CD4-positive, CD25-positive, alpha-beta regulatory T cell (primary cell): ENCODE data around the gene LRSAM1. TPM values are rescaled to one million over a fixed set of nuclear protein-coding genes. Genes with fewer than 3 reads are reported as not detected.
A peak's percentile ranks its signal among the peaks of the same experiment; 100 is the strongest.

ENCODE experiments used
- ATAC-seq, 2 donors: fragments of 150-1000 bp; cut with Tn5 transposase; one replicate each; pipeline ENCODE4 v1.10.0; 2021; ENCODE audit warnings: low read depth in 2 of 2, moderate number of reproducible peaks in 2 of 2, moderate library complexity in 1 of 2
- DNase-seq, 3 donors: peaks; one replicate each; pipeline versions ENCODE4 v3.0.0 to v3.0.0-alpha.2; 2012 to 2022; ENCODE audit warnings: mixed read lengths in 1 of 3
- H3K27ac ChIP-seq: one replicate; pipeline ENCODE4 v1.7.0; 2013; ENCODE audit warnings: mild to moderate bottlenecking, low read length; ENCODE audit not compliant: insufficient read depth, poor library complexity, severe bottlenecking
- H3K27me3 ChIP-seq: one replicate; pipeline ENCODE4 v1.7.0; 2013; ENCODE audit warnings: low read length; ENCODE audit not compliant: control insufficient read depth, insufficient read depth
- H3K36me3 ChIP-seq: one replicate; pipeline ENCODE4 v1.7.0; 2013; ENCODE audit warnings: mild to moderate bottlenecking, low read length, moderate library complexity; ENCODE audit not compliant: control insufficient read depth, insufficient read depth
- H3K4me1 ChIP-seq: 2 replicates; pipeline ENCODE4 v1.7.0; 2013; ENCODE audit warnings: mild to moderate bottlenecking, low read length; ENCODE audit not compliant: insufficient read depth, control insufficient read depth, poor library complexity, severe bottlenecking
- H3K4me3 ChIP-seq: one replicate; pipeline ENCODE4 v1.7.0; 2013; ENCODE audit warnings: low read depth, mild to moderate bottlenecking, low read length, moderate library complexity
- H3K9me3 ChIP-seq, 2 experiments: 1 replicate in 1 of 2; 2 replicates in 1 of 2; pipeline ENCODE4 v1.7.0; 2013; ENCODE audit warnings: low read length in 2 of 2, mild to moderate bottlenecking in 1 of 2, moderate library complexity in 1 of 2; ENCODE audit not compliant: control insufficient read depth in 2 of 2
- H3K27ac Mint-ChIP-seq, 3 donors: one replicate each; pipeline ENCODE4 v1.8.0; 2020 to 2022; ENCODE audit warnings: mild to moderate bottlenecking in 3 of 3, mixed read lengths in 3 of 3, moderate library complexity in 2 of 3
- H3K27me3 Mint-ChIP-seq: one replicate; pipeline ENCODE4 v1.8.0; 2022; ENCODE audit warnings: mild to moderate bottlenecking, mixed read lengths
- H3K36me3 Mint-ChIP-seq: one replicate; pipeline ENCODE4 v1.8.0; 2020; ENCODE audit warnings: mixed read lengths
- H3K4me1 Mint-ChIP-seq, 4 donors: one replicate each; pipeline ENCODE4 v1.8.0; 2020 to 2022; ENCODE audit warnings: mixed read lengths in 4 of 4, mild to moderate bottlenecking in 1 of 4
- H3K4me3 Mint-ChIP-seq, 4 donors: one replicate each; pipeline ENCODE4 v1.8.0; 2020 to 2022; ENCODE audit warnings: mild to moderate bottlenecking in 4 of 4, mixed read lengths in 4 of 4, moderate library complexity in 3 of 4
- H3K9me3 Mint-ChIP-seq, 7 donors: one replicate each; pipeline ENCODE4 v1.8.0; 2020 to 2022; ENCODE audit warnings: mixed read lengths in 7 of 7, mild to moderate bottlenecking in 3 of 7, moderate library complexity in 2 of 7
- polyA plus RNA-seq, 4 donors: library from polyadenylated mRNA; unstranded; fragments of 300-500 nt; fragmentation: Illumina TruSeq; gene quantifications; one replicate each; pipeline ENCODE4 v1.2.3, GENCODE V29; 2021
- total RNA-seq: library from RNA; stranded (reverse); gene quantifications from one replicate; pipeline ENCODE4 v1.2.3, GENCODE V29; 2022

The LRSAM1 gene
- total and polyA plus RNA-seq, 5 donors from 2014 or later: 3.9 to 24.0 (median 5.5) TPM

DNA sequence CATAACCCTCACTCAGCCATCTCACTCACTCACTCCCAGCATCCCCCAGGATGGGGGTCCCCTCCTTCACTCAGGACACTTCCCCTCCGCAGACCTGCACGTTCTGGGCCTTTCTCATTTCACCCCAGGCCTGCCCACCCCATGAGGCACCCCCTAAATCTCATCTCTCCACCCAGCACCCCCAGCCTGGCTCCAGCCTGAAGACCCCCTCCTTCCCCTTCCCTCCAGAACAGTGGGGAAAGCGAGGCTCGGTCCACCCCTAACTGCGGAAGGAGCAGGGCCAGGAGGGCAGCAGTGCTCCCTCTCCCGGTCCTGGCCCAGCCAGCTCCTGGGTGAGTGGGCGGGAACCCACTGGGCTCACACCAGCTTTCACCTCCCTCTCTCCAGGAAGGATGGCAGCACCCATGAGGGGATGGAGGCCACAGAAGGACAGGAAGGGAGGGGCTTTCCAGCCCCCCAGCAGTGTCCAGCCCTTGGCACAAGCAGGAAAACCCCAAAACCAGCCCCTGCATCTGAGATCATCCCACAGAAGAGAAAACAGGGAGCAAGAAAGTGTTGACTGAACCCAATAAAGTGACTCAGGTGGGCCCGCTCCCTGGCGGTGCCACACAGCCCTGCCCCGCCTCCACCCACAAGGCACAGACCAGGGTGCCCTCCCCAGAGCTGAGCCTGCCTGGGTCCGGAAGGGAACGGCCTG, 55.0 kb downstream of the LRSAM1 start:
- peaks cover 4% of the 10 kb centered on the region for H3K36me3 ChIP-seq
- ATAC-seq: peak in 1 of 2 donors; percentile 9
- Mint-ChIP-seq H3K4me3 (no peak overlapping the region), H3K4me1 (peaks cover 0 to 4% (median under 1%) of the 10 kb centered on the region in 4 donors), H3K27ac (no peak overlapping the region), H3K36me3 (peaks cover 8% of the 10 kb centered on the region), H3K9me3 (no peaks in the 10 kb centered on the region), H3K27me3 (no peaks in the 10 kb centered on the region)
- no peaks in the 10 kb centered on the region for H3K27me3 ChIP-seq
- H3K9me3 ChIP-seq: no peaks in the 10 kb centered on the region
- no peak for DNase-seq
- H3K27ac ChIP-seq: no peak overlapping the region
- no peak overlapping the region for H3K4me3 ChIP-seq
- no peaks in the 10 kb centered on the region for H3K4me1 ChIP-seq

DNA sequence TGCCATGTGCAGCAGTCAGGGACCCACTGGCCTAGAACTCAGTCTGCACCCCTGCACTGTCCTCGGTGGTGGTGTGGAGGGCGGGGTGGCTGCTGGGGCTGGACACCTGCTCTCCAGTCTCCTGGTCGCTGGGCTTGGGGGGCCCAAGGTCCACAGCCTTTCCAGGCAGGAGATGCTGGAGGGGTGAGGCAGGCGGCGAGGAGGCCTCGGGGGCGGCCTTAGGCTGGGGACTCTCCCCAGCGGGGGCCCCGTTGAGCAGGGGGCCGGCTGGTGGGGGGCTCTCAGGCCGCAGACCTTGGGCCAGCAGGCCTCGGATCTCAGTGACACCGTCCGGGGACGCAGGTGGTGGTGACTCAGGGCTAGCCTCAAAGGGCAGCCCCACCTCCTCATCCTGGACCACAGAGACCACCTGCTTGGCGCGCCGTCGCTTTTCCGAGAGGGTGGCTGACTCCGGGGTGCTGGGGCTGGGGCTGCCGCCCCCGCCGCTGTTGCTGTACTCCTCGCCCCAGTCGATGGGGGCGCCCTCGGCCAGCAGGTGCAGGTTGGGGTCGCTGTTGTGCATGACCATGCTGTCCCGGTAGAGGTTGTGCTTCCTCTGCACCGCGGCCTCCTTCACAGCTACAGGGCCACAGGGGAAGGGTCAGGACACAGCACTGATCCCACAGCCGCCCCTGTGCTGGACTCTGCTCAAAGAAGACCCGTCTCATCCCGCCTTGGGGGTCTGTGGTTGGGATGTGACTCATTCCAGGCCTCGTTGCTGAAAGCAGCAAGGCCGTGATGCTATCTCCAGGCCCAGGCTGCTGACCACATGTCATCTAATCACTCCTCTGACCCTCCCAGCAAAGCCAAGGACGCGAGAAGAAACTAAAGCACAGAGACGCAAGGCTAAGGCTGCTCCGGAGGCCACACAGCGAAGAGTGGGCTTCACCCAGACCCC, 55.8 kb downstream of the LRSAM1 start:
- no peaks in the 10 kb centered on the region for H3K9me3 Mint-ChIP-seq

DNA sequence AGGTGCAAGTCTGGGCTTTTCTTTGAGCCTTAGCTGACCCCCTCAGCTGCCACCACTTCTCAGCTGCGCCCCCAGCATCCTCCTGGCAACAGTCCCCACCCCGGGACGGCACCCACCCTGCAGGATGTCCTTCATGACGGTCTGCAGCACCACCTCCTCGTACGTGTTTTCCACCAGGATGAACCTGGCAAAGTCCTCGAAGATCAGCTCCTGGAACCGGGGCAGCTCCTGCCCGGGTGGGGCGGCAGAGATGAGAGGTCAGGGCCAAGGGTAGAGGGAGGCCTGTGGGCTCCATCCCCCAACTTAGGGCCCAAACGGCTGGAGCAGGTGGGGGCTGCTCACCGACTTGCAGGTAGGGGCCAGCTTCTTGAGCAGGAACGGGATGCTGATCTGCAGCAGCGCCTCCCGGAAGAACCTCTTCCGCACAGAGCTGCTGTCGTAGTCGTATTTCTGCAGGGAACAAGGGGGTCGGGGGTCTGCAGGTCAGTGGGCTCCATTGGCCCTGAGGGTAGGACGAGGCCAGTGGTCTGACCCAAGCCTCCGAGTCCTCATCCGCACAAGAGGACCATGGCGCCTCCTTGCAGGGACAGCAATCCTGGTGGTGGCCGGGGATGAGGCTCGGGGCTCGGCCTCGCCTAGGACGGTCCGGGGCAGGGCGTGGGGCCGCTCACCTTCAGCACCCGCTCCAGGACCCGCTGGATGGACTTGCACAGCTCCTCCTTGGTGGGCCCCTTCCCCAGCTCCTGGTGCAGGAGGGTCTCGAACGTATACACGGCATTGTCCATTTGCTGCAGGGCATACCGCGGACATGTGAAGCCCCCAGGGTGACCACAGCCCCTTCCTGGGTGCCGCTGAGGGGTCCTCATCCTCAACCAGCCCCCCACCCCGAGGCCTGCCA, 56.7 kb downstream of the LRSAM1 start:
- peaks cover 12% of the 10 kb centered on the region for H3K36me3 Mint-ChIP-seq
- no peaks in the 10 kb centered on the region for H3K27me3 Mint-ChIP-seq
- Histone ChIP-seq H3K27ac (no peak overlapping the region), H3K36me3 (peaks cover 4% of the 10 kb centered on the region), H3K9me3 (no peaks in the 10 kb centered on the region), H3K4me3 (no peak overlapping the region), H3K4me1 (no peaks in the 10 kb centered on the region), H3K27me3 (no peaks in the 10 kb centered on the region)
- H3K27ac Mint-ChIP-seq: no peak overlapping the region
- H3K4me1 Mint-ChIP-seq: peaks cover 0 to 4% (median under 1%) of the 10 kb centered on the region in 4 donors
- H3K9me3 Mint-ChIP-seq: no peaks in the 10 kb centered on the region
- DNase-seq (no peak), ATAC-seq (no peak)
- no peak overlapping the region for H3K4me3 Mint-ChIP-seq

More for the DNA sequence above, 55.8 kb downstream of the LRSAM1 start:
- no peak for ATAC-seq
- Mint-ChIP-seq H3K4me1 (peaks cover 0 to 4% (median under 1%) of the 10 kb centered on the region in 4 donors), H3K27me3 (no peaks in the 10 kb centered on the region), H3K27ac (no peak overlapping the region), H3K36me3 (peaks cover 8% of the 10 kb centered on the region), H3K4me3 (no peak overlapping the region)
- Histone ChIP-seq H3K4me3 (no peak overlapping the region), H3K36me3 (peaks cover 4% of the 10 kb centered on the region), H3K9me3 (no peaks in the 10 kb centered on the region), H3K27me3 (no peaks in the 10 kb centered on the region), H3K27ac (no peak overlapping the region), H3K4me1 (no peaks in the 10 kb centered on the region)
- no peak for DNase-seq

DNA sequence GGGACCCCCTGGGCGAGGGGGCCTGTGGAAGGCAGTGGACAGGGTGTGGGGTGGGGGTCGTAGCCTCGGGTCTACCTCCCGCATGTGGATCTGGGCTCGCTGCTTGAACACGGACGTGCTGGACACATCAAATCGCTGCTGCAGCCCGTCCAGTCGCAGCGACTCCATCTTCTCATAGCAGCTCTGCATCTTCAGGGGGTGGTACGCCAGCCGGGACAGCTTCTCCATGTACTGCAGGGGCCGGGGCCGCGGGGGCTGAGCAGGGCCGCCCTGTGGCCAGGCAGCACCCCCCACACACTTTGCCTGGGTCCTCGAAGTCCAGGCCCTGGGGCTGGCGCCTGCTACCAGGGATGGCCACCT, 57.6 kb downstream of the LRSAM1 start:
- peaks cover 14% of the 10 kb centered on the region for H3K36me3 Mint-ChIP-seq
- no peaks in the 10 kb centered on the region for H3K9me3 Mint-ChIP-seq
- H3K9me3 ChIP-seq: no peaks in the 10 kb centered on the region
- H3K27me3 Mint-ChIP-seq: no peaks in the 10 kb centered on the region
- no peak overlapping the region for H3K4me3 ChIP-seq
- no peak overlapping the region for H3K27ac Mint-ChIP-seq
- peaks cover 4% of the 10 kb centered on the region for H3K36me3 ChIP-seq
- DNase-seq (no peak), ATAC-seq (no peak)
- peaks cover 0 to 4% (median under 1%) of the 10 kb centered on the region in 4 donors for H3K4me1 Mint-ChIP-seq
- H3K27ac ChIP-seq: no peak overlapping the region
- H3K27me3 ChIP-seq: no peaks in the 10 kb centered on the region
- H3K4me3 Mint-ChIP-seq: no peak overlapping the region
- no peaks in the 10 kb centered on the region for H3K4me1 ChIP-seq

DNA sequence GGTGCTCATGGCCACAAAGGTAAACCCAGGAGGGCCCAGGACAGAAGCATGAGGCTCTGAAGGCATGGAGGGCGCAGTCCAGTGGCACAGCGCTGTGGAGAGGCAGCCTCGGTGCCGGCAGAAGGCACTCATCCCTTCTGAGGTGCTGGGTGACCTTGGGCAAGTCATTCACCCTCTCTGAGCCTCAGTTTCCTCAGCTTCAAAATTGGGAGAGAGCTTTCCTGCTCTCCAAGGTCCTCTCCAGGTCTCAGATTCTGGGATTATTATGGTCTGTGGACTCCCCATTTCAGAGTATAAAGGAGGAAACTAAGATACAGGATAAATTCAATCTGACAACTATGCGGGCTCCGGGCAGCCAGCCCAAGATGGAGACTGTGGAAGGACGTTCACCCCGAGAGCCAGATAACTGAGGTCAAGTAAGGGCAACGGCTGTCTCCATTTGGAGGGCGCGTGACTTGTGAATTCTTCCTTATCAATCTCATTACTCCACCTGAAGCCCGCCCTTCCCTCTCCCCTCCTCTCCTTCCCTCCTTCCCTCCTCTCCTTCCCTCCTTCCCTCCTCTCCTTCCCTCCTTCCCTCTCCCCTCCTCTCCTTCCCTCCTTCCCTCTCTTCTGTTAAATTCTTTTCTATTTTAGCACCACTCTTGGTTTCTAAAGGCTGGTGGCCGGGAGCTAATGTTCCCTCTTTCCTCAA, 58.1 kb downstream of the LRSAM1 start:
- no peaks in the 10 kb centered on the region for H3K27me3 Mint-ChIP-seq
- no peaks in the 10 kb centered on the region for H3K9me3 Mint-ChIP-seq
- H3K4me3 Mint-ChIP-seq: no peak overlapping the region
- ATAC-seq (no peak), DNase-seq (no peak)
- Histone ChIP-seq H3K9me3 (no peaks in the 10 kb centered on the region), H3K4me3 (no peak overlapping the region), H3K27me3 (no peaks in the 10 kb centered on the region), H3K36me3 (peaks cover 4% of the 10 kb centered on the region), H3K4me1 (no peaks in the 10 kb centered on the region), H3K27ac (no peak overlapping the region)
- no peak overlapping the region for H3K27ac Mint-ChIP-seq
- peaks cover 12% of the 10 kb centered on the region for H3K36me3 Mint-ChIP-seq
- H3K4me1 Mint-ChIP-seq: no peaks in the 10 kb centered on the region

DNA sequence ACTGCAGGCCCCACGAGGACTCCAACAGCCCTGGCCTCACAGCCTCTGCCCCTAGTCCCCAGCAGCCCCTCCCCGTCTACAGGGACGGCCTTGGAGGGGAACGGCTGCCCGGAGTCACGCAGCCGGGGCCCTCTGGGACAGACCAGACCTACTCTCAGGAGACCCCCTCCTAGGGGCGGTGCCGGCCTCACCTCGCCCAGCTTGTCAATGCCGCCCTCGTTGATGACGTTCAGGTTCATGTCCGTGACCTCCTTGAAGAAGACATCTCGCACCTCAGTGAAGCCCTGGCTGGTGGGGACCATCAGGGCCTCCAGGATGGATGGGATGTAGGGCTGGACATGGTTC, 58.6 kb downstream of the LRSAM1 start:
- no peaks in the 10 kb centered on the region for H3K27me3 Mint-ChIP-seq
- Histone ChIP-seq H3K4me3 (no peak overlapping the region), H3K36me3 (peaks cover 4% of the 10 kb centered on the region), H3K27me3 (no peaks in the 10 kb centered on the region), H3K27ac (no peak overlapping the region), H3K9me3 (no peaks in the 10 kb centered on the region), H3K4me1 (no peaks in the 10 kb centered on the region)
- no peaks in the 10 kb centered on the region for H3K9me3 Mint-ChIP-seq
- DNase-seq: no peak
- no peaks in the 10 kb centered on the region for H3K4me1 Mint-ChIP-seq
- ATAC-seq: no peak
- H3K27ac Mint-ChIP-seq: no peak overlapping the region
- no peak overlapping the region for H3K4me3 Mint-ChIP-seq
- peaks cover 12% of the 10 kb centered on the region for H3K36me3 Mint-ChIP-seq

DNA sequence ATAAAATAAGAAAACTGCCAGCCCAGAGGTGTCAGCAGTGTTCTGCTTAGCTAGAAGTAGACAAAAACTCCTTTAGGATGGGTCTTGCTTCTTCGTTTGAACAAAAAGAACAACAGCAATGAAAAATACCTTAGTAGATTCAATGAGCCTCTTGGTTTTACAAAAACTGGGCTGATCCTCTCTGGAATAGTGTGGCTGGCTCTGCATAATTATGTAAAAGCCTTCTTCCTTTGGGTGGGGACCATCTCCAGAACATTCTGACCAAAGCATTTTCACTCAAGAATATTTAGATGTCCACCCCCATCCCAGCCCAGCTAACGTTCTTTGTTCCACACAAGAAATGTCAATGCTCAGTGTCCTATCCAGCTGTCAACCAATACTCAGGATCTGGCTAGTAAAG, 63.2 kb downstream of the LRSAM1 start:
- no peak for ATAC-seq
- H3K27me3 Mint-ChIP-seq: no peaks in the 10 kb centered on the region
- no peak overlapping the region for H3K4me3 ChIP-seq
- H3K27me3 ChIP-seq: no peaks in the 10 kb centered on the region
- H3K4me3 Mint-ChIP-seq: no peak overlapping the region
- peaks cover 4% of the 10 kb centered on the region for H3K36me3 ChIP-seq
- peaks cover 22% of the 10 kb centered on the region for H3K36me3 Mint-ChIP-seq
- DNase-seq: no peak
- H3K9me3 ChIP-seq: no peaks in the 10 kb centered on the region
- H3K4me1 ChIP-seq: no peaks in the 10 kb centered on the region
- H3K9me3 Mint-ChIP-seq: peaks cover 0 to 1% (median 0%) of the 10 kb centered on the region in 7 donors
- no peak overlapping the region for H3K27ac ChIP-seq
- no peaks in the 10 kb centered on the region for H3K4me1 Mint-ChIP-seq
- no peak overlapping the region for H3K27ac Mint-ChIP-seq
